Activated T-helper 17 cell treated with anti-CD3 and anti-CD28 coated beads, Interleukin-2, amount 50 U/mL, for 72 hours (primary cell): ENCODE measurements around the gene HOXA13. TPM values are rescaled to one million over a fixed set of nuclear protein-coding genes. Genes with fewer than 3 reads are reported as not detected.

Source experiments
- ATAC-seq: fragments of 150-1000 bp; cut with Tn5 transposase; replicated peaks from 2 replicates; pipeline ENCODE4 v1.10.0; 2021; ENCODE audit warnings: mild to moderate bottlenecking, moderate library complexity
- H3K27ac Mint-ChIP-seq: one replicate; pipeline ENCODE4 v1.8.0; 2022; ENCODE audit warnings: mixed read lengths
- H3K27me3 Mint-ChIP-seq: one replicate; pipeline ENCODE4 v1.8.0; 2022; ENCODE audit warnings: mixed read lengths
- H3K36me3 Mint-ChIP-seq: one replicate; pipeline ENCODE4 v1.8.0; 2022; ENCODE audit warnings: low read depth, mild to moderate bottlenecking, mixed read lengths
- H3K4me1 Mint-ChIP-seq: one replicate; pipeline ENCODE4 v1.8.0; 2022; ENCODE audit warnings: mixed read lengths
- H3K4me3 Mint-ChIP-seq: one replicate; pipeline ENCODE4 v1.8.0; 2022; ENCODE audit warnings: mild to moderate bottlenecking, mixed read lengths
- H3K9me3 Mint-ChIP-seq: one replicate; pipeline ENCODE4 v1.8.0; 2022; ENCODE audit warnings: mixed read lengths
- total RNA-seq, 2 donors: library from RNA; stranded (reverse); gene quantifications; one replicate each; pipeline ENCODE4 v1.2.3, GENCODE V29; 2022

HOXA13 gene
- total RNA-seq, 2 donors from 2014 or later: not detected

DNA sequence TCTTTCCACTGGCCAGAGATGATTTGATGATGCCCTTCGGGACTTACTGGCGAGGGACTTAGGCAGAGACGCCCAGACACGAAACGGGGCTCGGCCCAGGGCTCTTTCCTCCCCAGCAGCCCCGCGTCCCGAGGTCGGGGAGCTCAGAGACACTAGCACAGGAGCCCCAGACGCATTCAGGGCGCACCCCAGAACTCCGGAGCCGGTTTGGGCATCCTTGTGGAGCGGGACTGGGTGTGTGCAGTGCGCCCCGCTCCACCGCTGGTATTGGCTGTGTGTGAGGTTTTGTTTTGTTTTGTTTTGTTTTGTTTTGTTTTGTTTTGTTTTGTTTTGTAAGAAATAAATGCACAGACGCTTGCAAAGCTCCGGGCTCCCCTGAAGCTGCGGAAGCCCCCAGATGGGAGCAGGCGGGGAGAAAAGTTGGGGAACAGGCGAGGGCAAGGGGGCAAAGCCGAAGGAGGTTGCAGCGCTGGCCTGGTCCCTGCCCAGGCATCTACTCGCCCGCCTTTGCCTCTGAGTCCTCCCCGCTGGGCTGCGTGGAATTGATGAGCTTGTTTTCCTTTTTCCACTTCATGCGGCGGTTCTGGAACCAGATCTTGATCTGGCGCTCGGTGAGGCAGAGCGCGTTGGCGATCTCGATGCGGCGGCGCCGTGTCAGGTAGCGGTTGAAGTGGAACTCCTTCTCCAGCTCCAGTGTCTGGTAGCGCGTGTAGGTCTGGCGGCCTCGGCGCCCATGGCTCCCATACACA lies 54.6 kb downstream of the HOXA13 start:
- Mint-ChIP-seq H3K4me3 (no peak overlapping the region), H3K9me3 (no peaks in the 10 kb centered on the region), H3K27me3 (peaks cover 40% of the 10 kb centered on the region), H3K36me3 (no peaks in the 10 kb centered on the region), H3K4me1 (no peaks in the 10 kb centered on the region), H3K27ac (no peak overlapping the region)
- no peak for ATAC-seq

DNA sequence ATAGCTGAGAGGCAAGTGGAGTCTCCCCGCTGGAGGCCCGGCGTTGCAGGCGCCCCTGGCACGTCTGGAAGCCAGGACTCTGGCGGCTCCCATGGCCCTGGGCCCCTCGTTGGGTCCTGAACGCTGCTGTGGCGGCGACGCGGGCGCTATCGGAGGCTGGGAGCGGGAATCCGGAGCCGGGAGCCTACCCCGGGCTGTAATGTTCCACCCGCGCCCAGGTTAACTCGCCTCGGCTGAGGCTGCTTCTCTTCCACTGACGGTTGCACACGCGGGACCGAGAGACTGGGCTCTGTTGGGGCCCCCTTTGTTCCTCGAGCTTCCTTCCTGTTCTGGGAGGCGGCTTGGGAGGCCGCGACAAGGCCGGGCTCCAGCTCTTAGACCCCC lies 55.1 kb downstream of the HOXA13 start:
- Mint-ChIP-seq H3K9me3 (no peaks in the 10 kb centered on the region), H3K36me3 (no peaks in the 10 kb centered on the region), H3K27me3 (peaks cover 35% of the 10 kb centered on the region), H3K27ac (no peak overlapping the region), H3K4me3 (no peak overlapping the region), H3K4me1 (no peaks in the 10 kb centered on the region)
- no peak for ATAC-seq

Other genes with a start within 250 kb of the HOXA13 start
- under 1 TPM in 1 of 2 donors, not detected in 1; 0.39 TPM for gene HOXA1, start 104.1 kb downstream of the HOXA13 start, total RNA-seq
- not detected for gene HOXA2, start 97.4 kb downstream of the HOXA13 start, total RNA-seq
- under 1 TPM in 1 of 2 donors, not detected in 1; 0.26 TPM for gene HOXA4, start 69.3 kb downstream of the HOXA13 start, total RNA-seq
- gene HOXA5, start 56.4 kb downstream of the HOXA13 start, total RNA-seq: not detected
- gene HOXA6, start 52.3 kb downstream of the HOXA13 start, total RNA-seq: not detected
- gene HOXA3, start 47.5 kb downstream of the HOXA13 start, total RNA-seq: not detected
- not detected for gene HOXA7, start 43.4 kb downstream of the HOXA13 start, total RNA-seq
- not detected for gene HOXA9, start 34.6 kb downstream of the HOXA13 start, total RNA-seq
- not detected for gene HOXA10, start 25.8 kb downstream of the HOXA13 start, total RNA-seq
- not detected for gene HOXA11, start 14.9 kb downstream of the HOXA13 start, total RNA-seq
- gene EVX1, start 42.7 kb upstream of the HOXA13 start, total RNA-seq: not detected